ENCODE measurements around the gene HGFAC. TPM values are rescaled to one million over a fixed set of nuclear protein-coding genes. Genes with fewer than 3 reads are reported as not detected.

HGFAC gene
- total RNA-seq, 1 experiment from 2014 or later, result 1.3 TPM

GRCh38 chr4:3416270-3416669, 25.5 kb upstream of the HGFAC start:
- Histone ChIP-seq H3F3A (ENCODE audit: insufficient read depth, low read depth) (no peaks in the 10 kb centered on the region), H3K4me2 (no peak overlapping the region), H3K9me2 (ENCODE audit: insufficient read depth) (no peaks in the 10 kb centered on the region), H3K79me2 (ENCODE audit: low read depth) (no peaks in the 10 kb centered on the region), H4K20me1 (ENCODE audit: insufficient read depth) (no peaks in the 10 kb centered on the region), H3K4me1 (replicated peaks; ENCODE audit: insufficient read depth) (no peaks in the 10 kb centered on the region), H3K36me3 (ENCODE audit: low read depth) (no peaks in the 10 kb centered on the region), H3K27ac (no peak overlapping the region), H3K27me3 (ENCODE audit: insufficient read depth, low read depth) (no peaks in the 10 kb centered on the region), H3K4me3 (no peak overlapping the region), H2AFZ (no peak overlapping the region), H3K9me3 (ENCODE audit: insufficient read depth, low read depth) (no peaks in the 10 kb centered on the region)
- TF ChIP-seq EZH2 (IDR thresholded peaks at IDR 0.05; ENCODE audit: low read depth), result no peak
- TF ChIP-seq, protein P1, sequence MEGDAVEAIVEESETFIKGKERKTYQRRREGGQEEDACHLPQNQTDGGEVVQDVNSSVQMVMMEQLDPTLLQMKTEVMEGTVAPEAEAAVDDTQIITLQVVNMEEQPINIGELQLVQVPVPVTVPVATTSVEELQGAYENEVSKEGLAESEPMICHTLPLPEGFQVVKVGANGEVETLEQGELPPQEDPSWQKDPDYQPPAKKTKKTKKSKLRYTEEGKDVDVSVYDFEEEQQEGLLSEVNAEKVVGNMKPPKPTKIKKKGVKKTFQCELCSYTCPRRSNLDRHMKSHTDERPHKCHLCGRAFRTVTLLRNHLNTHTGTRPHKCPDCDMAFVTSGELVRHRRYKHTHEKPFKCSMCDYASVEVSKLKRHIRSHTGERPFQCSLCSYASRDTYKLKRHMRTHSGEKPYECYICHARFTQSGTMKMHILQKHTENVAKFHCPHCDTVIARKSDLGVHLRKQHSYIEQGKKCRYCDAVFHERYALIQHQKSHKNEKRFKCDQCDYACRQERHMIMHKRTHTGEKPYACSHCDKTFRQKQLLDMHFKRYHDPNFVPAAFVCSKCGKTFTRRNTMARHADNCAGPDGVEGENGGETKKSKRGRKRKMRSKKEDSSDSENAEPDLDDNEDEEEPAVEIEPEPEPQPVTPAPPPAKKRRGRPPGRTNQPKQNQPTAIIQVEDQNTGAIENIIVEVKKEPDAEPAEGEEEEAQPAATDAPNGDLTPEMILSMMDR (conservative IDR thresholded peaks at IDR 0.05), result no peak
- intact Hi-C loops (cut with micrococcal nuclease; ENCODE audit: unreplicated experiment), result no loop called here
- DNase-seq, result no peak
- ChIA-PET POLR2A (ENCODE audit: unreplicated experiment) (no interaction called here), CTCF (no interaction called here)
- no TSS peak for BruUV-seq (replicated peaks)

- no peak overlapping the region for H3K4me3 ChIP-seq
- POLR2A ChIA-PET (ENCODE audit: unreplicated experiment), result no interaction called here
Measured at GRCh38 chr4:3416821-3417221, 24.9 kb upstream of the HGFAC start.

GRCh38 chr4:3417448-3417847, 24.3 kb upstream of the HGFAC start:
- CTCF ChIA-PET, result no interaction called here
- no TSS peak for BruUV-seq (replicated peaks)

More at GRCh38 chr4:3416821-3417221, 24.9 kb upstream of the HGFAC start:
- Histone ChIP-seq H3K79me2 (ENCODE audit: low read depth) (no peaks in the 10 kb centered on the region), H4K20me1 (ENCODE audit: insufficient read depth) (no peaks in the 10 kb centered on the region), H2AFZ (no peak overlapping the region), H3K27ac (no peak overlapping the region), H3K9me3 (ENCODE audit: insufficient read depth, low read depth) (no peaks in the 10 kb centered on the region), H3F3A (ENCODE audit: insufficient read depth, low read depth) (no peaks in the 10 kb centered on the region), H3K4me1 (replicated peaks; ENCODE audit: insufficient read depth) (no peaks in the 10 kb centered on the region), H3K9me2 (ENCODE audit: insufficient read depth) (no peaks in the 10 kb centered on the region), H3K4me2 (no peak overlapping the region), H3K36me3 (ENCODE audit: low read depth) (no peaks in the 10 kb centered on the region), H3K27me3 (ENCODE audit: insufficient read depth, low read depth) (no peaks in the 10 kb centered on the region)
- DNase-seq, result no peak
- no peak for TF ChIP-seq EZH2 (IDR thresholded peaks at IDR 0.05; ENCODE audit: low read depth)
- TF ChIP-seq, protein P1 (conservative IDR thresholded peaks at IDR 0.05), result no peak
- intact Hi-C loops (cut with micrococcal nuclease; ENCODE audit: unreplicated experiment), result no loop called here
- CTCF ChIA-PET, result no interaction called here
- no TSS peak for BruUV-seq (replicated peaks)

More at GRCh38 chr4:3417448-3417847, 24.3 kb upstream of the HGFAC start:
- TF ChIP-seq, protein P1 (conservative IDR thresholded peaks at IDR 0.05), result no peak
- no peak for TF ChIP-seq EZH2 (IDR thresholded peaks at IDR 0.05; ENCODE audit: low read depth)
- Histone ChIP-seq H3K27ac (no peak overlapping the region), H3K4me2 (no peak overlapping the region), H2AFZ (no peak overlapping the region), H4K20me1 (ENCODE audit: insufficient read depth) (no peaks in the 10 kb centered on the region), H3K27me3 (ENCODE audit: insufficient read depth, low read depth) (no peaks in the 10 kb centered on the region), H3K9me2 (ENCODE audit: insufficient read depth) (no peaks in the 10 kb centered on the region), H3K9me3 (ENCODE audit: insufficient read depth, low read depth) (no peaks in the 10 kb centered on the region), H3F3A (ENCODE audit: insufficient read depth, low read depth) (no peaks in the 10 kb centered on the region), H3K79me2 (ENCODE audit: low read depth) (no peaks in the 10 kb centered on the region), H3K4me3 (no peak overlapping the region), H3K36me3 (ENCODE audit: low read depth) (no peaks in the 10 kb centered on the region), H3K4me1 (replicated peaks; ENCODE audit: insufficient read depth) (no peaks in the 10 kb centered on the region)
- DNase-seq, result no peak
- intact Hi-C loops (cut with micrococcal nuclease; ENCODE audit: unreplicated experiment), result no loop called here
- POLR2A ChIA-PET (ENCODE audit: unreplicated experiment), result no interaction called here

Measured in PC-9 (cell line).